ENCODE data around the gene TNIP1. TPM values are rescaled to one million over a fixed set of nuclear protein-coding genes. Genes with fewer than 3 reads are reported as not detected.

TNIP1 gene
- polyA plus RNA-seq, 1 of the 3 experiments (the other 2 are of a cell fraction): 46.2 TPM

- no peak for TF ChIP-seq SIN3A (IDR thresholded peaks at IDR 0.05; ENCODE audit: borderline replicate concordance, low read depth, low read length)
- no peak for TF ChIP-seq RXRA (IDR thresholded peaks at IDR 0.05; ENCODE audit: borderline replicate concordance, low read depth)
- TF ChIP-seq EP300 (IDR thresholded peaks at IDR 0.05; ENCODE audit: borderline replicate concordance in 1 of 2, low read depth in 1 of 2, low read length in 1 of 2): no peak
- no peak for TF ChIP-seq TEAD4 (IDR thresholded peaks at IDR 0.05; ENCODE audit: borderline replicate concordance, insufficient read depth)
These were observed 3.5 kb upstream of the TNIP1 start (continued) for GRCh38 chr5:151084363-151084762.

DNA sequence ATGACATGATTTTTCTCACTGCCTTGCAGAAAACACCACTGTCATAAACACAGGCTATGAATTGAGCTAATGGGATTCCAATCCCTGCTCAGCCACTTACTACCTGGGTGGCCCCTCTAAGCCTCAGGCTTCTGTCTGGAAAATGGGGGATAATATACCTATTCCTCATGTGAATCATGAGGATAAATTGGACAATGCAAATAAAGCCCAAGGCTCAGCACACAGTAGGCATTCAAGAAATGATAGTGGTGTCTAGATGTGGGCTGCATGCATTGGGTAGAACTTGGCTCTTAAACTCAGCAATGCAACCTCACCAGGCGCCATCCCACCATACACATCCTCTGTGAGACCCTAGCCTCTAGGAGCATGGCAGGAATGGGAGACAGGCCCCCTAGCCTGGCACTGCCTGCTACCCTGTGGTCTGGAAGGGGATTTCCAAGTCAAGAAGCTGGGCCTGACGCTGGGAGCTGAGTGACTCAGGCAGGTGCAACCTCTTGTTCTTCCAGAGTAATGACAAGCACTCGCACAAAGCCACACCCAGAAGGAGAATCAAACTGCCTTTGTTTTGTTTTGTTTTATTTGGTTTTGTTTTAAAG lies 2.3 kb upstream of the TNIP1 start:
- Histone ChIP-seq H3K9me3 (no peaks in the 10 kb centered on the region), H3K9me2 (no peaks in the 10 kb centered on the region), H3K4me2 (no peak overlapping the region), H3K36me3 (replicated peaks in 1 of 2; ENCODE audit: control insufficient read depth in 1 of 2, insufficient read depth in 2 of 2, low read length in 1 of 2) (no peaks in the 10 kb centered on the region), H3F3A (replicated peaks; ENCODE audit: insufficient read depth) (peaks cover 4% of the 10 kb centered on the region), H3K4me3 (ENCODE audit: low read depth in 2 of 2, low read length in 1 of 2) (no peak overlapping the region), H3K4me1 (ENCODE audit: control insufficient read depth in 1 of 2, insufficient read depth in 2 of 2, low read depth in 1 of 2, low read length in 1 of 2) (peaks cover 4 to 16% of the 10 kb centered on the region in 2 experiments; a peak in 3 of 4 replicates), H3K79me2 (ENCODE audit: insufficient read depth) (peaks cover 25% of the 10 kb centered on the region), H3K27ac (ENCODE audit: low read depth in 2 of 2, low read length in 1 of 2) (no peak overlapping the region), H3K9ac (no peak overlapping the region), H2AFZ (ENCODE audit: low read depth) (no peak overlapping the region), H3K27me3 (ENCODE audit: insufficient read depth) (no peaks in the 10 kb centered on the region), H4K20me1 (ENCODE audit: insufficient read depth) (peaks cover 10% of the 10 kb centered on the region)
- ChIA-PET CTCF (interaction anchor here (1.0 to 2.6 kb wide), 5 partner anchors 15 to 85 kb away, joined by 4 to 18 read pairs (median 4); no protein-coding TSS in a partner anchor), POLR2A (no interaction called here)
- TF ChIP-seq NFIC (IDR thresholded peaks at IDR 0.05; ENCODE audit: borderline replicate concordance) (no peak), GATA2 (CRISPR knock-in tag; IDR thresholded peaks at IDR 0.05) (no peak), MEF2A (IDR thresholded peaks at IDR 0.05; ENCODE audit: borderline replicate concordance, low read depth) (no peak)
- 46% methylated on average over 3 of the region's 3 CpGs for WGBS (ENCODE audit: low lambda C conversion rate)
- no peak for DNase-seq

- CTCF ChIA-PET: interaction anchor here (0.9 to 4.9 kb wide), 9 partner anchors 8 to 85 kb away, joined by 3 to 23 read pairs (median 4); no protein-coding TSS in a partner anchor
- Histone ChIP-seq H3K36me3 (replicated peaks in 1 of 2; ENCODE audit: control insufficient read depth in 1 of 2, insufficient read depth in 2 of 2, low read length in 1 of 2) (no peaks in the 10 kb centered on the region), H3K9me2 (no peaks in the 10 kb centered on the region), H3K27ac (ENCODE audit: low read depth in 2 of 2, low read length in 1 of 2) (peak overlapping the region; percentile 89 to 97; a peak in 2 of 4 replicates), H3K4me1 (ENCODE audit: control insufficient read depth in 1 of 2, insufficient read depth in 2 of 2, low read depth in 1 of 2, low read length in 1 of 2) (peaks cover 4 to 16% of the 10 kb centered on the region in 2 experiments; a peak in 3 of 4 replicates), H3K27me3 (ENCODE audit: insufficient read depth) (no peaks in the 10 kb centered on the region), H3K79me2 (ENCODE audit: insufficient read depth) (peaks cover 33% of the 10 kb centered on the region), H3K9me3 (no peaks in the 10 kb centered on the region), H3K9ac (peak overlapping the region; percentile 99; the same call in 1 of the 2 replicates), H3K4me2 (peak overlapping the region; percentile 77), H3F3A (replicated peaks; ENCODE audit: insufficient read depth) (peaks cover 4% of the 10 kb centered on the region), H3K4me3 (ENCODE audit: low read depth in 2 of 2, low read length in 1 of 2) (peak overlapping the region in 1 of 2 experiments; percentile 80; a peak in 2 of 4 replicates), H4K20me1 (ENCODE audit: insufficient read depth) (peaks cover 13% of the 10 kb centered on the region), H2AFZ (ENCODE audit: low read depth) (no peak overlapping the region)
- peak; percentile 68 for DNase-seq
- TF ChIP-seq, protein P1, sequence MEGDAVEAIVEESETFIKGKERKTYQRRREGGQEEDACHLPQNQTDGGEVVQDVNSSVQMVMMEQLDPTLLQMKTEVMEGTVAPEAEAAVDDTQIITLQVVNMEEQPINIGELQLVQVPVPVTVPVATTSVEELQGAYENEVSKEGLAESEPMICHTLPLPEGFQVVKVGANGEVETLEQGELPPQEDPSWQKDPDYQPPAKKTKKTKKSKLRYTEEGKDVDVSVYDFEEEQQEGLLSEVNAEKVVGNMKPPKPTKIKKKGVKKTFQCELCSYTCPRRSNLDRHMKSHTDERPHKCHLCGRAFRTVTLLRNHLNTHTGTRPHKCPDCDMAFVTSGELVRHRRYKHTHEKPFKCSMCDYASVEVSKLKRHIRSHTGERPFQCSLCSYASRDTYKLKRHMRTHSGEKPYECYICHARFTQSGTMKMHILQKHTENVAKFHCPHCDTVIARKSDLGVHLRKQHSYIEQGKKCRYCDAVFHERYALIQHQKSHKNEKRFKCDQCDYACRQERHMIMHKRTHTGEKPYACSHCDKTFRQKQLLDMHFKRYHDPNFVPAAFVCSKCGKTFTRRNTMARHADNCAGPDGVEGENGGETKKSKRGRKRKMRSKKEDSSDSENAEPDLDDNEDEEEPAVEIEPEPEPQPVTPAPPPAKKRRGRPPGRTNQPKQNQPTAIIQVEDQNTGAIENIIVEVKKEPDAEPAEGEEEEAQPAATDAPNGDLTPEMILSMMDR (IDR thresholded peaks at IDR 0.05): peak; percentile 38
- no peak for TF ChIP-seq JUND (IDR thresholded peaks at IDR 0.05)
- POLR2A ChIA-PET: interaction anchor here (1.4 kb wide), 1 partner anchor 13 kb away, joined by 4 read pairs; no protein-coding TSS in a partner anchor
- 84% methylated on average over 5 of the region's 6 CpGs for WGBS (ENCODE audit: low lambda C conversion rate)
These were observed 1.6 kb upstream of the TNIP1 start for GRCh38 chr5:151082282-151082902.

All from SK-N-SH (cell line).